Heart right ventricle (tissue), 16 donors: ENCODE measurements around the gene NPPC. TPM values are rescaled to one million over a fixed set of nuclear protein-coding genes. Genes with fewer than 3 reads are reported as not detected.
"Not testable (repeated sequence)": the region's sequence is repeated elsewhere in the genome, so short reads cannot be mapped to it uniquely, and the experiment has no call there.

Experiments used
- ATAC-seq, 8 donors: fragments of 200-7000 bp; cut with Tn5 transposase; one replicate each; pipeline ENCODE4 v1.9.1; 2020; ENCODE audit warnings: mild to moderate bottlenecking in 8 of 8, moderate library complexity in 8 of 8, moderate number of reproducible peaks in 1 of 8
- DNase-seq, 2 donors: peaks; one replicate each; pipeline ENCODE4 v3.0.0-alpha.2; 2020
- H3K27ac ChIP-seq, 10 donors: fragments of 200-600 bp; sonication (generic) in 2 of 10; one replicate each; pipeline versions ENCODE4 v1.5.0 to v1.8.0; 2020 to 2022; ENCODE audit warnings: mild to moderate bottlenecking in 3 of 10
- H3K27me3 ChIP-seq, 7 donors: fragments of 200-600 bp; one replicate each; pipeline ENCODE4 v1.8.0; 2021 to 2022; ENCODE audit warnings: mild to moderate bottlenecking in 2 of 7
- H3K36me3 ChIP-seq, 9 donors: fragments of 200-600 bp; sonication (generic) in 1 of 9; one replicate each; pipeline versions ENCODE4 v1.5.0 to v1.8.0; 2020 to 2022; ENCODE audit warnings: mild to moderate bottlenecking in 2 of 9
- H3K4me1 ChIP-seq, 9 donors: fragments of 200-600 bp; sonication (generic) in 1 of 9; one replicate each; pipeline versions ENCODE4 v1.5.0 to v1.8.0; 2020 to 2022; ENCODE audit warnings: mild to moderate bottlenecking in 4 of 9
- H3K4me3 ChIP-seq, 10 donors: fragments of 200-600 bp; sonication (generic) in 2 of 10; one replicate each; pipeline versions ENCODE4 v1.5.0 to v1.8.0; 2020 to 2022; ENCODE audit warnings: mild to moderate bottlenecking in 7 of 10, moderate library complexity in 2 of 10
- H3K9me3 ChIP-seq, 11 donors: fragments of 200-600 bp in 10 of 11; sonication (generic) in 2 of 11; one replicate each; pipeline versions ENCODE4 v1.5.0 to v1.8.0; 2013 to 2022; ENCODE audit warnings: mild to moderate bottlenecking in 2 of 11, control low read depth in 1 of 11, moderate library complexity in 1 of 11
- CTCF ChIP-seq, 9 donors: fragments of 200-600 bp; sonication (generic) in 2 of 9; IDR thresholded peaks; one replicate each; pipeline versions ENCODE4 v1.5.0 to v1.8.0; 2021 to 2022; ENCODE audit warnings: antibody characterized with exemption in 9 of 9, mild to moderate bottlenecking in 5 of 9, moderate library complexity in 1 of 9
- WGBS, 2 donors: extraction: QIAGEN DNeasy Blood & Tissue Kit; methylation state at CpG; one replicate each; pipeline ENCODE4 v1.1.7; 2013; ENCODE audit warnings: inconsistent platforms in 1 of 2; 5-methylcytosine and 5-hydroxymethylcytosine counted together
- intact Hi-C, 10 donors: fragments of 100-400 bp; cut with DNase I; formaldehyde crosslinking; loops; one replicate each; pipeline versions ENCODE4 v1.11.1 to v1.14.2; 2022
- polyA plus RNA-seq, 2 donors: library from polyadenylated mRNA; stranded (reverse); fragments of 200-250 nt; gene quantifications; one replicate each; pipeline ENCODE4 v1.2.3, GENCODE V29; 2013
- total RNA-seq, 10 donors: library from RNA; stranded (reverse); fragmentation: NEBNext Ultra II Directional in 3 of 10; extraction: Animal tissue kit (Norgen Biotek cat#: 25700) in 3 of 10; gene quantifications; one replicate each; pipeline versions ENCODE4 v1.2.1 to v1.2.4, GENCODE V29; 2021 to 2023
- donor health status: Arrhythmogenic right ventricular cardiomyopathy.
- donor health status: ischemic (EF 13 %, LVEDD 7.1; RV severe dilation, severe dysfunction).
- donor health status: healthy with polysubstance abuse.
- donor health status: DM: no; HTN: yes; CAD: no.
- donor health status: DM: no; HTN: no; CAD: no.
- donor health status: ischemic (EF 25% LVEDD 6.9; RV normal size, moderate dysfunction).
- donor health status: ischemic (EF 25% LVEDD 5.7; RV mildly dilated, moderate dysfunction).
- donor health status: healthy.
- donor health status: DM: yes; HTN: yes; CAD: no.
- donor health status: Ischemic cardiomyopathy.
- donor health status: ischemic (EF 35%, LVEDD 5.7; RV mildly dilated, moderate dysfunction).
- donor health status: nonischemic (EF 11% LVEDD 7.7; RV severe dilation, severe dysfunction).
- donor health status: DM: yes; HTN: yes; CAD: no.
- donor health status: PGD.
- donor health status: ischemic (EF 29% LVEDD 5.4; RV normal size, mild dysfunction).
- donor health status: nonischemic (EF 23%, LVEDD 6.1; RV moderate dilation, normal function).

The NPPC gene
- total and polyA plus RNA-seq, 12 donors = 0.28 to 8.7 (median 2.4) TPM

GRCh38 chr2:231882646-231883045, 43.5 kb downstream of the NPPC start:
- 77 to 82% methylated on average over 7 of the region's 7 CpGs for WGBS, 2 donors
- peaks cover 0 to 76% (median 48%) of the 10 kb centered on the region in 7 donors for H3K27me3 ChIP-seq
- DNase-seq = no peak

GRCh38 chr2:231880371-231880770, 45.8 kb downstream of the NPPC start:
- H3K27ac ChIP-seq, H3K4me3 ChIP-seq, H3K4me1 ChIP-seq, ATAC-seq, DNase-seq, H3K36me3 ChIP-seq, intact Hi-C loops, H3K9me3 ChIP-seq: not testable (repeated sequence)
- WGBS, 2 donors = 88 to 92% methylated on average over 4 of the region's 4 CpGs
- peaks cover 0 to 82% (median 50%) of the 10 kb centered on the region in 7 donors for H3K27me3 ChIP-seq

More at GRCh38 chr2:231882646-231883045, 43.5 kb downstream of the NPPC start:
- H3K4me3 ChIP-seq = no peak overlapping the region
- H3K27ac ChIP-seq = no peak overlapping the region
- peaks cover 0 to 7% (median 0%) of the 10 kb centered on the region in 11 donors for H3K9me3 ChIP-seq
- no peak for ATAC-seq
- no peaks in the 10 kb centered on the region for H3K4me1 ChIP-seq
- no peaks in the 10 kb centered on the region for H3K36me3 ChIP-seq
- TF ChIP-seq CTCF (IDR thresholded peaks at IDR 0.05) = no peak
- intact Hi-C loops = no loop called here

- no peak overlapping the region for H3K4me3 ChIP-seq
- no peaks in the 10 kb centered on the region for H3K9me3 ChIP-seq
- DNase-seq (no peak), ATAC-seq (no peak)
- no peaks in the 10 kb centered on the region for H3K36me3 ChIP-seq
- WGBS, 2 donors = 46 to 48% methylated on average over 7 of the region's 7 CpGs
- intact Hi-C loops = no loop called here
- H3K4me1 ChIP-seq = no peaks in the 10 kb centered on the region
- TF ChIP-seq CTCF (IDR thresholded peaks at IDR 0.05) = no peak
- peaks cover 0 to 83% (median 47%) of the 10 kb centered on the region in 7 donors for H3K27me3 ChIP-seq
- H3K27ac ChIP-seq = no peak overlapping the region
These were observed 47.0 kb downstream of the NPPC start for GRCh38 chr2:231879216-231879615.

- Histone ChIP-seq H3K4me1 (no peaks in the 10 kb centered on the region), H3K9me3 (no peaks in the 10 kb centered on the region), H3K27me3 (peaks cover 0 to 84% (median 41%) of the 10 kb centered on the region in 7 donors), H3K4me3 (no peak overlapping the region), H3K36me3 (no peaks in the 10 kb centered on the region), H3K27ac (no peak overlapping the region)
- no peak for TF ChIP-seq CTCF (IDR thresholded peaks at IDR 0.05)
- intact Hi-C loops = no loop called here
- ATAC-seq = no peak
- 81 to 86% methylated on average over 15 of the region's 15 CpGs for WGBS, 2 donors
- no peak for DNase-seq
These were observed 48.4 kb downstream of the NPPC start for GRCh38 chr2:231877533-231878456.

GRCh38 chr2:231874944-231875343, 51.3 kb downstream of the NPPC start:
- ATAC-seq = no peak
- H3K4me1 ChIP-seq = no peaks in the 10 kb centered on the region
- H3K27me3 ChIP-seq = peaks cover 0 to 82% (median 44%) of the 10 kb centered on the region in 7 donors
- no peak overlapping the region for H3K4me3 ChIP-seq
- no peak for TF ChIP-seq CTCF (IDR thresholded peaks at IDR 0.05)
- WGBS, 2 donors = 73 to 83% methylated on average over 1 of the region's 1 CpG
- no peaks in the 10 kb centered on the region for H3K9me3 ChIP-seq
- no peak overlapping the region for H3K27ac ChIP-seq
- DNase-seq = no peak
- intact Hi-C loops = no loop called here
- no peaks in the 10 kb centered on the region for H3K36me3 ChIP-seq
